Esophagus squamous epithelium (tissue), 5 donors: ENCODE measurements around the gene KLHL2. TPM values are rescaled to one million over a fixed set of nuclear protein-coding genes. Genes with fewer than 3 reads are reported as not detected.

ENCODE experiments used
- DNase-seq: peaks from one replicate; lab custom pipeline; 2025; lab: John Stamatoyannopoulos, UW
- H3K27ac ChIP-seq, 4 donors: fragments of 200-600 bp; sonication (generic); one replicate each; pipeline ENCODE4 v1.5.1; 2016 to 2019; ENCODE audit warnings: mild to moderate bottlenecking in 1 of 4
- H3K27me3 ChIP-seq, 4 donors: fragments of 200-600 bp; sonication (generic); 1 replicate in 3 of 4; 2 replicates in 1 of 4; pipeline versions ENCODE4 v1.5.1 to v1.6.0; 2017 to 2021; ENCODE audit warnings: antibody characterized with exemption in 1 of 4
- H3K36me3 ChIP-seq, 3 donors: fragments of 200-600 bp; sonication (generic); one replicate each; pipeline ENCODE4 v1.5.1; 2016 to 2019
- H3K4me1 ChIP-seq, 3 donors: fragments of 200-600 bp; sonication (generic); one replicate each; pipeline ENCODE4 v1.5.1; 2017 to 2019
- H3K4me3 ChIP-seq, 4 donors: fragments of 200-600 bp; sonication (generic); 1 replicate in 3 of 4; 2 replicates in 1 of 4; pipeline ENCODE4 v1.5.1; 2016 to 2019; ENCODE audit warnings: mild to moderate bottlenecking in 2 of 4, moderate library complexity in 1 of 4
- H3K9me3 ChIP-seq, 3 donors: fragments of 200-600 bp; sonication (generic); one replicate each; pipeline ENCODE4 v1.5.1; 2016 to 2019
- POLR2A ChIP-seq, 4 donors: fragments of 450-650 bp; IDR thresholded peaks; one replicate each; pipeline ENCODE4 v1.6.1; 2017; ENCODE audit warnings: antibody characterized with exemption in 4 of 4, mild to moderate bottlenecking in 4 of 4, moderate library complexity in 3 of 4
- WGBS, 2 donors: methylation state at CpG; one replicate each; pipeline ENCODE4 v1.1.5; 2018; 5-methylcytosine and 5-hydroxymethylcytosine counted together
- intact Hi-C: fragments of 100-400 bp; cut with DNase I; formaldehyde crosslinking; loops from one replicate; pipeline ENCODE4 v1.15.0; 2022
- total RNA-seq, 4 donors: library from RNA; depleted of rRNA; stranded (reverse); fragments of >200 nt; gene quantifications; one replicate each; pipeline ENCODE4 v1.1.0, GENCODE V29; 2016
- TF ChIP-seq, protein P1 (sequence below), 6 experiments: fragments of 450-650 bp in 4 of 6; fragments of 200-600 bp in 2 of 6; sonication (generic) in 2 of 6; IDR thresholded peaks; one replicate each; pipeline ENCODE4 v1.5.1; 2016 to 2019; ENCODE audit warnings: antibody characterized with exemption in 6 of 6, mild to moderate bottlenecking in 4 of 6, moderate library complexity in 4 of 6
- donor health status: DM: yes; HTN: yes; CAD: no.

KLHL2 gene
- total RNA-seq, 4 donors from 2014 or later, result 25.6 to 44.3 (median 30.8) TPM

GRCh38 chr4:165325732-165326512, 118.6 kb downstream of the KLHL2 start:
- no peak for DNase-seq
- H3K36me3 ChIP-seq, result peaks cover 0 to 17% (median 0%) of the 10 kb centered on the region in 3 donors
- TF ChIP-seq, protein P1, sequence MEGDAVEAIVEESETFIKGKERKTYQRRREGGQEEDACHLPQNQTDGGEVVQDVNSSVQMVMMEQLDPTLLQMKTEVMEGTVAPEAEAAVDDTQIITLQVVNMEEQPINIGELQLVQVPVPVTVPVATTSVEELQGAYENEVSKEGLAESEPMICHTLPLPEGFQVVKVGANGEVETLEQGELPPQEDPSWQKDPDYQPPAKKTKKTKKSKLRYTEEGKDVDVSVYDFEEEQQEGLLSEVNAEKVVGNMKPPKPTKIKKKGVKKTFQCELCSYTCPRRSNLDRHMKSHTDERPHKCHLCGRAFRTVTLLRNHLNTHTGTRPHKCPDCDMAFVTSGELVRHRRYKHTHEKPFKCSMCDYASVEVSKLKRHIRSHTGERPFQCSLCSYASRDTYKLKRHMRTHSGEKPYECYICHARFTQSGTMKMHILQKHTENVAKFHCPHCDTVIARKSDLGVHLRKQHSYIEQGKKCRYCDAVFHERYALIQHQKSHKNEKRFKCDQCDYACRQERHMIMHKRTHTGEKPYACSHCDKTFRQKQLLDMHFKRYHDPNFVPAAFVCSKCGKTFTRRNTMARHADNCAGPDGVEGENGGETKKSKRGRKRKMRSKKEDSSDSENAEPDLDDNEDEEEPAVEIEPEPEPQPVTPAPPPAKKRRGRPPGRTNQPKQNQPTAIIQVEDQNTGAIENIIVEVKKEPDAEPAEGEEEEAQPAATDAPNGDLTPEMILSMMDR (IDR thresholded peaks at IDR 0.05), result no peak
- TF ChIP-seq POLR2A (IDR thresholded peaks at IDR 0.05), result no peak
- intact Hi-C loops, result loop anchor here (5.0 kb wide), 1 partner anchor 119 kb away; the partner anchor contains the start of gene KLHL2
- peak overlapping the region; percentile 62 to 95 (median 90) for H3K27ac ChIP-seq
- no peaks in the 10 kb centered on the region for H3K27me3 ChIP-seq
- peak overlapping the region in 3 of 4 donors; percentile 83 to 97 (median 89) for H3K4me3 ChIP-seq
- WGBS, 2 donors, result 46 to 47% methylated on average over 8 of the region's 8 CpGs
- H3K9me3 ChIP-seq, result no peaks in the 10 kb centered on the region
- peaks cover 7 to 51% (median 17%) of the 10 kb centered on the region in 3 donors for H3K4me1 ChIP-seq

GRCh38 chr4:165326831-165327210, 119.5 kb downstream of the KLHL2 start:
- Histone ChIP-seq H3K4me3 (peak overlapping the region; percentile 71 to 97 (median 86)), H3K4me1 (peaks cover 7 to 60% (median 17%) of the 10 kb centered on the region in 3 donors), H3K9me3 (no peaks in the 10 kb centered on the region), H3K27ac (peak overlapping the region; percentile 62 to 95 (median 90)), H3K27me3 (no peaks in the 10 kb centered on the region), H3K36me3 (peaks cover 0 to 17% (median 0%) of the 10 kb centered on the region in 3 donors)
- DNase-seq, result peak; percentile 1
- intact Hi-C loops, result loop anchor here (5.0 kb wide), 1 partner anchor 120 kb away; the partner anchor contains the start of gene KLHL2
- WGBS, 2 donors, result 0 to 2% methylated on average over 10 to 14 of the region's 14 CpGs
- TF ChIP-seq, protein P1 (IDR thresholded peaks at IDR 0.05), result no peak
- no peak for TF ChIP-seq POLR2A (IDR thresholded peaks at IDR 0.05)

DNA sequence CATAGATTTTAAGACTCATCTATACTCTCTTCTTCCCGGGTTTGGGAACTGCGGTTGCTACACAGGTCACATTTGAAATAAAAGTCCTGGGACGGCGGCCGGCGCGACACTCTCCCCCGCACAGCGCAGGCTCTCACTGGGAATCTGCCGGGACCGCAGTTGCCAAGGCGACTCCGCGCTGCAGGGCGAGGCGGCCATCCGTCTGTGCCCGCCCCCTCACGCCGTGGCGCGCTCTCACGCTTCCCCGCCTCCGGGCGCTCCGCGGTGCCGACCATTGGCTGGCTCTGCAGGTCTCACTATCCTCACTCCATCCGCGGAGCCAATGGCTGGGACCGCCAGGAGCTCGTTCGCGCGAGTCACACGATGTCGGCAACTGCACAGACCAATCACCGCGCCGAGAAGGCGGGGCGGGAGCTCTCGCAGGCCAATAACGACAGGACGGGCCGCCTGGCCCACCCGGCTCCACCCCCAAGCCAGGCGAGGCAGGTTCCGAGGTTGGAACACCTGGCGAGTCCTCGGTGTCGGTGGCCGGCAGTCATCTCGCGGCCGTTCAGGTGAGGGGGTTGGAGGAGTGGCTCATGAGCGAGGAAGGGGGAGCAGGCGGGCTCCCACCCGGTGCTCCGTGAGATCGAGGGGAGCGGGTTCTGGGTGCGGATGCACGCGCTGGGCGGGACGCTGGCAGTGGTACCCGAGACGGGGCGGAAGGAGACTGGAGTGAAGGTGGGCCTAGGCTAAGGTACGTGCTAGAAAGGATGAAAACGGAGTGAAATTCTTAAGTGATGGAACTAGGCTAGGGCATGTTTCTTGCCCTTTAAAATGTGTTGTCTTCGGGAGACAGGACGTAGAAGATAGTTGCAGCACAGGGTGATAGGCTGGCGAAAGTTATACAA, 120.1 kb downstream of the KLHL2 start, which contains the start of gene MSMO1:
TSS of gene MSMO1 (plus strand) at position 459 of the 890 bp plus-strand sequence. CDS start 5,702 bp downstream, outside the sequence.
- TF ChIP-seq, protein P1 (IDR thresholded peaks at IDR 0.05), result peak in 2 of 6 experiments; percentile 4 to 8
- peak in 3 of 4 donors; percentile 48 to 82 (median 62) for TF ChIP-seq POLR2A (IDR thresholded peaks at IDR 0.05)
- peak; percentile 95 for DNase-seq
- H3K4me3 ChIP-seq, result peak within 1 kb of the TSS; percentile 71 to 97 (median 86)
- no peaks in the 10 kb centered on the region for H3K27me3 ChIP-seq
- peaks cover 7 to 67% (median 17%) of the 10 kb centered on the region in 3 donors for H3K4me1 ChIP-seq
- 1% methylated on average over 26 to 35 of the region's 76 CpGs for WGBS, 2 donors
- peaks cover 0 to 19% (median 0%) of the 10 kb centered on the region in 3 donors for H3K36me3 ChIP-seq
- H3K9me3 ChIP-seq, result no peaks in the 10 kb centered on the region
- intact Hi-C loops, result loop anchor here (5.0 kb wide), 1 partner anchor 120 kb away; the partner anchor contains the start of gene KLHL2
- H3K27ac ChIP-seq, result peak within 1 kb of the TSS; percentile 85 to 96 (median 90)

DNA sequence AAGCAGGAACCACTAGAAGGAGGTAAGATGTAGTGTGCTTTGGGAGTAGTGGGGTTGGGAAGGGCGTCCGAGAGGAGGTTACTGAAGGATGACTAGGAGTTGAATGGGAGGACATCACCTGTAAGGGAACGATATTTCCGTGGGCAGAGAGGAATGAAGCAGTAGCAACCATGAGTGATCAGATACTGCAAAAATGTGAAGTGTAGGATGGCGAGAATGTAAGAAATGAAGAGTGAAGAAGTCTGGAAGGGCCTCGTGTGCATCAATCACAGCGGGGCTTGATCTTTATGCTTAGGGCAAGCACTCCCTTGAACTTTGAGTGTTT, 120.7 kb downstream of the KLHL2 start:
- peak overlapping the region; percentile 71 to 97 (median 86) for H3K4me3 ChIP-seq
- DNase-seq, result no peak
- peaks cover 7 to 73% (median 17%) of the 10 kb centered on the region in 3 donors for H3K4me1 ChIP-seq
- no peak for TF ChIP-seq POLR2A (IDR thresholded peaks at IDR 0.05)
- TF ChIP-seq, protein P1 (IDR thresholded peaks at IDR 0.05), result no peak
- H3K27ac ChIP-seq, result peak overlapping the region; percentile 85 to 96 (median 90)
- H3K36me3 ChIP-seq, result peaks cover 0 to 21% (median 0%) of the 10 kb centered on the region in 3 donors
- no peaks in the 10 kb centered on the region for H3K27me3 ChIP-seq
- intact Hi-C loops, result loop anchor here (5.0 kb wide), 1 partner anchor 121 kb away; the partner anchor contains the start of gene KLHL2
- H3K9me3 ChIP-seq, result no peaks in the 10 kb centered on the region
- WGBS, 2 donors, result 1% methylated on average over 7 of the region's 7 CpGs
